Endodermal cell (in vitro differentiated cells): ENCODE results near the gene PRICKLE4. TPM values are rescaled to one million over a fixed set of nuclear protein-coding genes. Genes with fewer than 3 reads are reported as not detected.

Source experiments
- DNase-seq: peaks from one replicate; pipeline ENCODE4 v3.0.0-alpha.2; 2017
- H3K27ac ChIP-seq: 2 replicates; pipeline ENCODE4 v1.5.1; 2013; ENCODE audit warnings: mild to moderate bottlenecking, low read depth, low read length, moderate library complexity
- H3K27me3 ChIP-seq: 2 replicates; pipeline ENCODE4 v1.6.1; 2013; ENCODE audit warnings: mild to moderate bottlenecking, low read length, moderate library complexity; ENCODE audit not compliant: insufficient read depth, control insufficient read depth, poor library complexity, severe bottlenecking
- H3K36me3 ChIP-seq: 2 replicates; pipeline ENCODE4 v1.7.0; 2013; ENCODE audit warnings: mild to moderate bottlenecking, low read length, moderate library complexity; ENCODE audit not compliant: control insufficient read depth, insufficient read depth
- H3K4me1 ChIP-seq: one replicate; pipeline ENCODE4 v1.7.0; 2013; ENCODE audit warnings: low read length; ENCODE audit not compliant: control insufficient read depth, insufficient read depth
- H3K4me3 ChIP-seq: 2 replicates; pipeline ENCODE4 v1.5.1; 2013; ENCODE audit warnings: mild to moderate bottlenecking, low read length, moderate library complexity
- H3K9ac ChIP-seq: 2 replicates; pipeline ENCODE4 v1.6.1; 2013; ENCODE audit warnings: mild to moderate bottlenecking, low read length, moderate library complexity; ENCODE audit not compliant: poor library complexity, severe bottlenecking; ENCODE audit errors: extremely low read depth
- H3K9me3 ChIP-seq: 2 replicates; pipeline ENCODE4 v1.6.1; 2013; ENCODE audit warnings: mild to moderate bottlenecking, low read length, moderate library complexity; ENCODE audit not compliant: control insufficient read depth
- H3K27ac Mint-ChIP-seq: 2 replicates; pipeline ENCODE4 v1.8.0; 2020; ENCODE audit warnings: mixed read lengths
- H3K27me3 Mint-ChIP-seq: 2 replicates; pipeline ENCODE4 v1.8.0; 2021; ENCODE audit warnings: mild to moderate bottlenecking, mixed read lengths; ENCODE audit not compliant: insufficient read depth
- H3K36me3 Mint-ChIP-seq: 2 replicates; pipeline ENCODE4 v1.8.0; 2020; ENCODE audit warnings: low read depth, mixed read lengths
- H3K4me1 Mint-ChIP-seq: 2 replicates; pipeline ENCODE4 v1.8.0; 2020; ENCODE audit warnings: mixed read lengths
- H3K4me3 Mint-ChIP-seq: 2 replicates; pipeline ENCODE4 v1.8.0; 2020; ENCODE audit warnings: mild to moderate bottlenecking, moderate library complexity, mixed read lengths
- H3K9me3 Mint-ChIP-seq: 2 replicates; pipeline ENCODE4 v1.8.0; 2020; ENCODE audit warnings: mild to moderate bottlenecking, mixed read lengths
- CTCF ChIP-seq: fragments of 200-600 bp; sonication (generic); conservative IDR thresholded peaks from 2 replicates; pipeline ENCODE4 v1.5.0; 2021; ENCODE audit warnings: antibody characterized with exemption, mild to moderate bottlenecking
- WGBS, 2 experiments: methylation state at CpG; one replicate each; pipeline versions ENCODE4 v1.1.5 to v1.1.7; 2013; ENCODE audit warnings: missing lambda C conversion rate in 2 of 2, mixed read lengths in 1 of 2; ENCODE audit not compliant: insufficient coverage in 1 of 2, insufficient read length in 1 of 2; 5-methylcytosine and 5-hydroxymethylcytosine counted together
- total RNA-seq, 2 donors: library from RNA; stranded (reverse); fragmentation: NEBNext Ultra II Directional in 1 of 2; extraction: Animal tissue kit (Norgen Biotek cat#: 25700) in 1 of 2; gene quantifications; 2 replicates in 1 of 2; 3 replicates in 1 of 2; pipeline ENCODE4 v1.2.1, GENCODE V29; 2021

The PRICKLE4 gene
- total RNA-seq, 2 donors from 2014 or later: 2.6 to 3.6 TPM

GRCh38 chr6:41799559-41799911, 19.0 kb downstream of the PRICKLE4 start:
- 89 to 100% methylated on average over 1 to 2 of the region's 2 CpGs for WGBS, 2 experiments
- no peak for TF ChIP-seq CTCF
- DNase-seq: peak; percentile 11
- Mint-ChIP-seq H3K36me3 (peaks cover 9% of the 10 kb centered on the region), H3K4me3 (no peak overlapping the region), H3K4me1 (no peaks in the 10 kb centered on the region), H3K27me3 (no peaks in the 10 kb centered on the region), H3K9me3 (no peaks in the 10 kb centered on the region), H3K27ac (no peak overlapping the region)
- Histone ChIP-seq H3K27ac (no peak overlapping the region), H3K36me3 (peaks cover 29% of the 10 kb centered on the region), H3K4me1 (no peaks in the 10 kb centered on the region), H3K9me3 (no peaks in the 10 kb centered on the region), H3K9ac (no peak overlapping the region), H3K27me3 (no peaks in the 10 kb centered on the region), H3K4me3 (no peak overlapping the region)

- H3K27ac Mint-ChIP-seq: no peak overlapping the region
- no peak overlapping the region for H3K4me3 Mint-ChIP-seq
- no peak overlapping the region for H3K9ac ChIP-seq
- peak; percentile 49 for DNase-seq
- H3K4me1 Mint-ChIP-seq: no peaks in the 10 kb centered on the region
- H3K4me3 ChIP-seq: no peak overlapping the region
- 78% methylated on average over 2 of the region's 2 CpGs; no CpG with 5 or more reads in 1 of the 2 experiments for WGBS, 2 experiments
- H3K27ac ChIP-seq: no peak overlapping the region
- no peaks in the 10 kb centered on the region for H3K9me3 ChIP-seq
- no peaks in the 10 kb centered on the region for H3K27me3 Mint-ChIP-seq
- peaks cover 17% of the 10 kb centered on the region for H3K36me3 Mint-ChIP-seq
- peak; percentile 74 for TF ChIP-seq CTCF
- H3K4me1 ChIP-seq: no peaks in the 10 kb centered on the region
- H3K9me3 Mint-ChIP-seq: no peaks in the 10 kb centered on the region
- H3K27me3 ChIP-seq: no peaks in the 10 kb centered on the region
- H3K36me3 ChIP-seq: peaks cover 18% of the 10 kb centered on the region
Observed at GRCh38 chr6:41801380-41801779, 20.8 kb downstream of the PRICKLE4 start.

GRCh38 chr6:41805830-41806774, 25.5 kb downstream of the PRICKLE4 start:
- H3K36me3 Mint-ChIP-seq: peaks cover 10% of the 10 kb centered on the region

More at GRCh38 chr6:41805830-41806774, 25.5 kb downstream of the PRICKLE4 start:
- no peaks in the 10 kb centered on the region for H3K4me1 ChIP-seq
- no peak for DNase-seq
- H3K4me3 ChIP-seq: no peak overlapping the region
- no peak overlapping the region for H3K27ac Mint-ChIP-seq
- no peak for TF ChIP-seq CTCF
- H3K27ac ChIP-seq: no peak overlapping the region
- H3K27me3 Mint-ChIP-seq: no peaks in the 10 kb centered on the region
- H3K9ac ChIP-seq: no peak overlapping the region
- H3K9me3 ChIP-seq: no peaks in the 10 kb centered on the region
- no peaks in the 10 kb centered on the region for H3K9me3 Mint-ChIP-seq
- peaks cover 6% of the 10 kb centered on the region for H3K36me3 ChIP-seq
- 93 to 94% methylated on average over 53 to 74 of the region's 74 CpGs for WGBS, 2 experiments
- H3K27me3 ChIP-seq: no peaks in the 10 kb centered on the region
- no peaks in the 10 kb centered on the region for H3K4me1 Mint-ChIP-seq
- H3K4me3 Mint-ChIP-seq: no peak overlapping the region
